NCI-H748 treated with DMSO at 0.1 percent for 48 hours (cell line): ENCODE data around the gene SLC1A7.

ENCODE experiments used
- DNase-seq: peaks from one replicate; lab custom pipeline; 2025; lab: John Stamatoyannopoulos, UW

SLC1A7 gene

GRCh38 chr1:53133261-53134041 is 9.0 kb downstream of the SLC1A7 start:
- no peak for DNase-seq

GRCh38 chr1:53132176-53132575 is 10.3 kb downstream of the SLC1A7 start:
- DNase-seq = no peak

- DNase-seq = no peak
Measured at GRCh38 chr1:53131590-53131938, 10.9 kb downstream of the SLC1A7 start.

GRCh38 chr1:53130878-53131589 is 11.4 kb downstream of the SLC1A7 start:
- DNase-seq = no peak

- no peak for DNase-seq
Measured at GRCh38 chr1:53130598-53130877, 11.9 kb downstream of the SLC1A7 start.

GRCh38 chr1:53129891-53130597 is 12.4 kb downstream of the SLC1A7 start:
- no peak for DNase-seq

- DNase-seq = no peak
Measured at GRCh38 chr1:53128401-53128800, 14.0 kb downstream of the SLC1A7 start.

GRCh38 chr1:53127546-53127945 is 14.9 kb downstream of the SLC1A7 start:
- DNase-seq = no peak

- no peak for DNase-seq
Measured at GRCh38 chr1:53126495-53126894, 15.9 kb downstream of the SLC1A7 start.

GRCh38 chr1:53125623-53126360 is 16.6 kb downstream of the SLC1A7 start:
- DNase-seq = no peak

- DNase-seq = no peak
Measured at GRCh38 chr1:53125122-53125521, 17.3 kb downstream of the SLC1A7 start.

GRCh38 chr1:53123453-53124140 is 18.8 kb downstream of the SLC1A7 start:
- DNase-seq = no peak

- DNase-seq = no peak
Measured at GRCh38 chr1:53122961-53123413, 19.5 kb downstream of the SLC1A7 start.

- no peak for DNase-seq
Measured at GRCh38 chr1:53122201-53122885, 20.1 kb downstream of the SLC1A7 start.

GRCh38 chr1:53121319-53122172 is 20.9 kb downstream of the SLC1A7 start:
- DNase-seq = no peak

- DNase-seq = no peak
Measured at GRCh38 chr1:53120659-53121058, 21.8 kb downstream of the SLC1A7 start.

GRCh38 chr1:53117836-53118235 is 24.6 kb downstream of the SLC1A7 start:
- DNase-seq = no peak

- no peak for DNase-seq
Measured at GRCh38 chr1:53116933-53117600, 25.4 kb downstream of the SLC1A7 start.

- no peak for DNase-seq
Measured at GRCh38 chr1:53116307-53116810, 26.1 kb downstream of the SLC1A7 start.
